SU-DHL-6 (cell line): ENCODE results near the gene PLA2G4B.

Source experiments
- H2AFZ ChIP-seq: fragments of 200-600 bp; sonication (generic); 2 replicates; pipeline ENCODE4 v1.6.1; 2014; ENCODE audit warnings: low read depth, mild to moderate bottlenecking, moderate library complexity, mixed read lengths, antibody characterized with exemption, low read length; ENCODE audit not compliant: severe bottlenecking
- H3F3A ChIP-seq: fragments of 200-600 bp; shearing (Covaris generic); 2 replicates; pipeline ENCODE4 v1.6.0; 2016; ENCODE audit warnings: antibody characterized with exemption, mild to moderate bottlenecking; ENCODE audit not compliant: insufficient read depth
- H3K27ac ChIP-seq: fragments of 200-600 bp; sonication (generic); 2 replicates; pipeline ENCODE4 v1.5.1; 2016; ENCODE audit warnings: low read depth, mild to moderate bottlenecking, low read length, moderate library complexity, mixed read lengths
- H3K27me3 ChIP-seq: fragments of 200-600 bp; sonication (generic), shearing (Covaris generic); 2 replicates; pipeline ENCODE4 v1.6.0; 2014; ENCODE audit warnings: mild to moderate bottlenecking, low read length
- H3K36me3 ChIP-seq: fragments of 200-600 bp; sonication (generic); 2 replicates; pipeline ENCODE4 v1.6.1; 2014; ENCODE audit warnings: mild to moderate bottlenecking, low read length, mixed read lengths
- H3K4me2 ChIP-seq: fragments of 300-600, 200-600 bp; shearing (Covaris generic), sonication (generic); 2 replicates; pipeline ENCODE4 v1.6.0; 2014; ENCODE audit warnings: low read length, low read depth, mild to moderate bottlenecking; ENCODE audit not compliant: poor library complexity, severe bottlenecking
- H3K4me3 ChIP-seq: fragments of 200-600 bp; sonication (generic); 2 replicates; pipeline ENCODE4 v1.5.1; 2014; ENCODE audit warnings: antibody characterized with exemption, low read length, mild to moderate bottlenecking, mixed read lengths; ENCODE audit not compliant: insufficient read depth, poor library complexity, severe bottlenecking
- H3K79me2 ChIP-seq: fragments of 200-600 bp; sonication (generic); 2 replicates; pipeline ENCODE4 v1.6.1; 2014; ENCODE audit warnings: mild to moderate bottlenecking, low read length, moderate library complexity; ENCODE audit not compliant: insufficient read depth
- H3K9ac ChIP-seq: fragments of 200-600 bp; sonication (generic); 2 replicates; pipeline ENCODE4 v1.7.0; 2014; ENCODE audit warnings: mild to moderate bottlenecking, low read length
- H3K9me2 ChIP-seq: fragments of 200-600 bp; sonication (generic); replicated peaks from 2 replicates; pipeline ENCODE4 v1.6.1; 2014; ENCODE audit warnings: low read length; ENCODE audit not compliant: insufficient read depth
- H3K9me3 ChIP-seq: fragments of 200-600 bp; sonication (generic); 2 replicates; pipeline ENCODE4 v1.6.1; 2014; ENCODE audit warnings: low read length, mixed read lengths; ENCODE audit not compliant: insufficient read depth
- H4K20me1 ChIP-seq: fragments of 200-600 bp; sonication (generic); 2 replicates; pipeline ENCODE4 v1.6.1; 2014; ENCODE audit warnings: low read depth, mild to moderate bottlenecking, antibody characterized with exemption, low read length, moderate library complexity, mixed read lengths
- EZH2phosphoT487 ChIP-seq: fragments of 200-600 bp; sonication (generic), shearing (Covaris generic); conservative IDR thresholded peaks from 2 replicates; pipeline ENCODE4 v1.6.1; 2018; ENCODE audit warnings: mild to moderate bottlenecking, antibody characterized with exemption, low read length, moderate library complexity, mixed read lengths
- TF ChIP-seq, protein P1 (sequence below): fragments of 200-600 bp; sonication (generic); IDR thresholded peaks from one replicate; pipeline ENCODE4 v1.5.1; 2017; ENCODE audit warnings: antibody characterized with exemption, mild to moderate bottlenecking, low read length, moderate library complexity; ENCODE audit not compliant: insufficient read depth, poor library complexity, severe bottlenecking

Gene PLA2G4B

GRCh38 chr15:41841131-41841530, 2.5 kb downstream of the PLA2G4B start:
- H3K36me3 ChIP-seq = no peaks in the 10 kb centered on the region
- H3K9ac ChIP-seq = no peak overlapping the region
- no peaks in the 10 kb centered on the region for H3F3A ChIP-seq
- H4K20me1 ChIP-seq = no peaks in the 10 kb centered on the region
- no peak overlapping the region for H3K27ac ChIP-seq
- no peak for TF ChIP-seq EZH2phosphoT487
- H3K4me3 ChIP-seq = no peak overlapping the region
- H3K9me2 ChIP-seq = no peaks in the 10 kb centered on the region
- no peak overlapping the region for H3K4me2 ChIP-seq
- H3K79me2 ChIP-seq = no peaks in the 10 kb centered on the region
- no peak overlapping the region for H2AFZ ChIP-seq
- no peaks in the 10 kb centered on the region for H3K9me3 ChIP-seq
- no peaks in the 10 kb centered on the region for H3K27me3 ChIP-seq

DNA sequence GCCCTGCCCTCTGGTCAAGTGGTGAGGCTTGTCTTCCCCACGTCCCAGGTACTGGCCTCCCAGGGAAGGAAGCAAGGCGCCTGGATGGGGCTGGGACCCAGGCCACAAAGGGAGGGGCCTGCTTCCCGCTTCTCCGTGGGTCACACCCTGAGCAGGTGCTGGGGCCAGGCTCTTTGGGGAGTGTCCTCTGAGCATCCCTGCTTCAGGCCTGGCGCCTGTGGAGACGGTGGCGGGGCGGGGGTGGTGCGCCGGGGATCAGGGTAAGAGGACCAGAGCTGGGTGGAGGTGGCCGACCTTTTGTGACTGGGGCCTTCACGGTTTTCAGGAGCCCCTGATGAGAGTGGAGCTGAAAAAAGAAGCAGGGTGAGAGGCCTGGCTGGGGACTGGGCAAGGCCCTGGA, 3.6 kb downstream of the PLA2G4B start:
- Histone ChIP-seq H3K4me3 (no peak overlapping the region), H4K20me1 (no peaks in the 10 kb centered on the region), H3K9me3 (no peaks in the 10 kb centered on the region), H3K27ac (no peak overlapping the region), H3F3A (no peaks in the 10 kb centered on the region), H3K79me2 (no peaks in the 10 kb centered on the region), H2AFZ (no peak overlapping the region), H3K9ac (no peak overlapping the region), H3K36me3 (no peaks in the 10 kb centered on the region), H3K4me2 (no peak overlapping the region), H3K27me3 (no peaks in the 10 kb centered on the region), H3K9me2 (no peaks in the 10 kb centered on the region)
- no peak for TF ChIP-seq EZH2phosphoT487
- TF ChIP-seq, protein P1, sequence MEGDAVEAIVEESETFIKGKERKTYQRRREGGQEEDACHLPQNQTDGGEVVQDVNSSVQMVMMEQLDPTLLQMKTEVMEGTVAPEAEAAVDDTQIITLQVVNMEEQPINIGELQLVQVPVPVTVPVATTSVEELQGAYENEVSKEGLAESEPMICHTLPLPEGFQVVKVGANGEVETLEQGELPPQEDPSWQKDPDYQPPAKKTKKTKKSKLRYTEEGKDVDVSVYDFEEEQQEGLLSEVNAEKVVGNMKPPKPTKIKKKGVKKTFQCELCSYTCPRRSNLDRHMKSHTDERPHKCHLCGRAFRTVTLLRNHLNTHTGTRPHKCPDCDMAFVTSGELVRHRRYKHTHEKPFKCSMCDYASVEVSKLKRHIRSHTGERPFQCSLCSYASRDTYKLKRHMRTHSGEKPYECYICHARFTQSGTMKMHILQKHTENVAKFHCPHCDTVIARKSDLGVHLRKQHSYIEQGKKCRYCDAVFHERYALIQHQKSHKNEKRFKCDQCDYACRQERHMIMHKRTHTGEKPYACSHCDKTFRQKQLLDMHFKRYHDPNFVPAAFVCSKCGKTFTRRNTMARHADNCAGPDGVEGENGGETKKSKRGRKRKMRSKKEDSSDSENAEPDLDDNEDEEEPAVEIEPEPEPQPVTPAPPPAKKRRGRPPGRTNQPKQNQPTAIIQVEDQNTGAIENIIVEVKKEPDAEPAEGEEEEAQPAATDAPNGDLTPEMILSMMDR = no peak

DNA sequence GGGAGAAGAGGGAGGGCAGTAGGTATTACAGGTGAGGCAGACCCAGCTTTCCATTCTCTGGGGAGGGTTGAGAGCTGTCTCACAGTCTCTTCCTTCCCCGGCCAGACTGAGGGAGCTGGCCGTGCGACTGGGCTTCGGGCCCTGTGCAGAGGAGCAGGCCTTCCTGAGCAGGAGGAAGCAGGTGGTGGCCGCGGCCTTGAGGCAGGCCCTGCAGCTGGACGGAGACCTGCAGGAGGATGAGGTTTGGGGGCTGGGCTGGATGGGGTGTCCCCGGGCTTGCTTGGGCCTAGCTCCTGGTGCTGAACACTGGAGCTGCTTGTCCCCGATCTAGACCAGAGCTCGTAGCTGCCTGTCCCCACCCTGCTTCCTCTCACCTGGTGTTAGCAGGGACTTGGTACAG, 4.9 kb downstream of the PLA2G4B start:
- H3K79me2 ChIP-seq = no peaks in the 10 kb centered on the region
- no peak overlapping the region for H3K4me3 ChIP-seq
- no peak overlapping the region for H3K4me2 ChIP-seq
- TF ChIP-seq, protein P1 = no peak
- no peak for TF ChIP-seq EZH2phosphoT487
- H3K27ac ChIP-seq = no peak overlapping the region
- H2AFZ ChIP-seq = no peak overlapping the region
- H3K9me3 ChIP-seq = no peaks in the 10 kb centered on the region
- H3K9me2 ChIP-seq = no peaks in the 10 kb centered on the region
- no peaks in the 10 kb centered on the region for H3K27me3 ChIP-seq
- H4K20me1 ChIP-seq = no peaks in the 10 kb centered on the region
- H3F3A ChIP-seq = no peaks in the 10 kb centered on the region
- no peak overlapping the region for H3K9ac ChIP-seq
- H3K36me3 ChIP-seq = no peaks in the 10 kb centered on the region

DNA sequence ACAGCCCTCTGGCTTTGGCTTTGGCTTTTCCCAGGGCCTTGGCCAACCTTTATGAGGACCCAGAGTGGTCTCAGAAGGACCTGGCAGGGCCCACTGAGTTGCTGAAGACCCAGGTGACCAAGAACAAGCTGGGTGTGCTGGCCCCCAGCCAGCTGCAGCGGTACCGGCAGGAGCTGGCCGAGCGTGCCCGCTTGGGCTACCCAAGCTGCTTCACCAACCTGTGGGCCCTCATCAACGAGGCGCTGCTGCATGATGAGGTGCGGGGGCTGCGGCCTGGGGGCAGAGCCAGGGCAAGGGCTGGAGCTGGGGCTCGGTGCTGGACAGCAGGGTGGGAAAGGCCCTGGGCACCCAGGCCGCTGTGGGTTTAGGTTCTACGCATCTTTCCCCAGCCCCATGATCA, 6.2 kb downstream of the PLA2G4B start:
- Histone ChIP-seq H3F3A (no peaks in the 10 kb centered on the region), H3K27ac (no peak overlapping the region), H3K27me3 (no peaks in the 10 kb centered on the region), H3K9ac (no peak overlapping the region), H3K9me2 (no peaks in the 10 kb centered on the region), H3K4me2 (no peak overlapping the region), H3K79me2 (no peaks in the 10 kb centered on the region), H3K4me3 (no peak overlapping the region), H3K36me3 (no peaks in the 10 kb centered on the region), H4K20me1 (no peaks in the 10 kb centered on the region), H3K9me3 (no peaks in the 10 kb centered on the region), H2AFZ (no peak overlapping the region)
- TF ChIP-seq, protein P1 = no peak
- TF ChIP-seq EZH2phosphoT487 = no peak
